T47D (cell line): ENCODE measurements around the gene ANO2.

Source experiments
- DNase-seq, 2 experiments: peaks; one replicate each; pipeline versions ENCODE4 v3.0.0 to v3.0.0-alpha.2; 2011 to 2012; ENCODE audit warnings: low read depth in 1 of 2, low spot score in 1 of 2
- JUND ChIP-seq: IDR thresholded peaks from 2 replicates; pipeline ENCODE4 v1.6.1; 2012; ENCODE audit warnings: low read depth
- in situ Hi-C: cut with HindIII; loops from 2 replicates; pipeline ENCODE4 v1.10.0; 2016; ENCODE audit warnings: low sequenced_read_pairs, low pct_unique_long_range_greater_than_20kb

The ANO2 gene

DNA sequence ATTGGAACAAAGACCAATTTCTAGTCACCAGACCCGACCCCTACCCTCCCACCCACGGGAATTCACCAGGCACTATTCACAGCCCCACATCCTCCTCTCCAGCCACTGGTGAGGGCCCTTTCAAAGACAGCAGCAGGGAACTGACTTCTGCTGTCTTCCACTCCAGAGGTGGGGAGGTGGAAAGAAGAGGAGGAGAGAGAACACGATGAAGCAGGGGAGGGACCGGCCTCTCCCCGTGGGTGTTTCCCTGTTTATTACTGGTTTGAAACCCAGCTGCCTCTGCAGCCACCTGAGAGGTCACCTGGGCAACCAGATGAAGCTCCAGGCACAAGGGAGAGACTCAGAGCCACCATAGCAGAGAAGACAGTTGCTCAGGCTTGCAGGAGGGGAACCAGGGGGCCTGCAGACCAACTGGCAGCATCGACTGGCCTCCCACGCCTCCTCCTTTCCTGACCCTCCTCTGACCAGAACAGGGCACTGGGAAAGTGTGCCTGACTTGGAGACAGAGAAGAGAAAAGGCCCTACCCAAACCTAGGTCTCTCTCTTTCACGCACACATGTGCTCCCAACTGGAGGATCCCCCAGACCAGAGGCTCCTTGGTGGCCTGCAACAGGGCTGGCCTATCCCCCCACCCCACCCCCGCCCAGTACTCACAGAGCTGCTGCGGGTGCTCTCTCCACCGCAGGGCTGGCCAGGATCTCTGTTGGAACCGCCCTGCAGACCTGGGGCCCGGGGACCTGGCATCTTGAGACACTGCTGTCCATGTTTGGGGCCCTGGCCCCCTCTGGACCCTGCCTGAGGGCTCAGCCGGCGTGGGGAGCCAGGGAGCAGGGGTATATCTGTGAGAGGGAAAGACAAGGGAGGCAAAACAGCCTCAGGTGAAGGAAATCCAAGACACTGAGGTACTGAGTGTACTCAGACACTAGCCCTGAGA is 22.8 kb downstream of the ANO2 start:
- DNase-seq: no peak
- TF ChIP-seq JUND: no peak
- in situ Hi-C loops: no loop called here

DNA sequence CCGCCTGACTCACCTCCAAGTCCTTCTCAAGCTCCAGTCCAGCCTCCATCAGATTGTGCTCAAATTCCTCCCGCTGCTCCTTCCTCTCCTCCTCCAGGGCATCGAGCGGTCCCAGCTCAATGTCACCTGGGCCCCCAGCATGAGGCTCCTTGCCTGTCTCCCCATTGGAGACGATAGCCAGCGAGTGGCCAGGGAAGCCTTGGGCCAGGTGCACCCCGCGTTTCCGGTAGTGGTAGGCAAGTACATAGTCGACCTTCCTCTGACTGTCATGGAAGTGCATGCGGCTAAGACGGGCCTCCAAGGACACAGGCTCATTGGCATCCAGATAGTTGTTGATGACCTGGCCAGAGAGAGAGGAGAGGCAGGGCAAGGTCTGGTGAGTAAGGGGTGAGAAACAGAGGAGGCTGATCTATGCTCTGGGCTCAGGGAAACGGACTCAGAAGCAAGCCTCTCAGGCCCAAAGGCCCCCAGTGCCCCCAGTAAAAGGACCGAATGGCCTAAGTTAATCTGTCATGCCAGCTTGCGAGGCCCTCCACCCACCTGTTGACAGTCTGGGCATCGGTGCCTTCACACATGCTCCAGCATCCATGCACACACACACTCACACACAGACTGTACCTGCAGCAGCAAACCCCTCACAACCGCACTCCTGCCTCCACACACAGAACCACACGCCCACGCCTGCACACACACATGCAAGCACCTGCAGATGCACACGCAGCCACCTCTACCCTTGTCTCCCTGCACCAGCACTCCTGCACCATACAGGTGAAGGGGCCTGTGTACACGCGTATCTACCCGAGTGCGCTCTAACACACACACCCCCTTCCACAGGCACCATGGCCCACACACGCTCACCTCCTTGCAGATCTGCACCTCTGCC is 23.8 kb downstream of the ANO2 start:
- no peak for TF ChIP-seq JUND
- in situ Hi-C loops: no loop called here
- DNase-seq: no peak

- TF ChIP-seq JUND: no peak
- DNase-seq: no peak
- in situ Hi-C loops: no loop called here
Observed at GRCh38 chr12:5916785-5917290, 28.2 kb downstream of the ANO2 start.

- in situ Hi-C loops: no loop called here
- no peak for TF ChIP-seq JUND
- no peak for DNase-seq
Observed at GRCh38 chr12:5915511-5915910, 29.5 kb downstream of the ANO2 start.

DNA sequence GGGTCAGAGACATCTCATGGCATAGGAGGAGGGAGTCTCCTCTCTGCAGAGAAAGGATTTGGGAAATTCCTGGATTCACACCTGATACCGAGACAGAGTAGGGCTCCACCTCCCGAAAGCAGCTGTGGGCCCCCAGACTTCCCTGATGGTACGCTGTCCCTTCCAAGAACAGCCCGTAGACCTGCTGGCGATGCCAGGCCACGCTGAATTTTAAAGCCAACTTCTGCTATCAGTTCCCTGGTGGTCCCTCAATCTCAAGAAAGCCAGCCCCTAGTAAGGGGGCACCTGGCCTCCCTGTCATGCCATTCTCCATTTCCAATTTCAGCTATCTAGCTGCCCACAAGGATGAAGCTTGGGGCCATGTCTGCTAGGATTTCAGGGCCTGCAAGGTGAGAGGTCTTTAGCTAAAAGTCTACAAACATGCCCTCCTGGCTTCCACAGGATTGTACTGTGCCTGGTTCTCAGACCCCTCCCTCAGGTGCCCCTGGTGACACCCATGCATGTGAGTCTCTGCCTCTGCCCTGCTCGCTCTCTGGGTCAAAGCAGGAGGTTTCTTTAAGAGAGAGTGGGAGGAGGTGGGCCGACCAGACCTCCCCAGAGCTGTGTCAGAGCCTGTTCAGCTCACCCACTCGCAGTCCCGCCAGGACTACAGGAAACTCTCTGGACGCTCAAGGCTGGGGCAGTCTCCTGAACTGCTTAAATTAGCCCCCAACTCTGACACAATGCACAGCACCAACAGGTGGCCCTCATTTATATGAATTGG is 30.5 kb downstream of the ANO2 start:
- no peak for DNase-seq
- in situ Hi-C loops: no loop called here
- TF ChIP-seq JUND: no peak

DNA sequence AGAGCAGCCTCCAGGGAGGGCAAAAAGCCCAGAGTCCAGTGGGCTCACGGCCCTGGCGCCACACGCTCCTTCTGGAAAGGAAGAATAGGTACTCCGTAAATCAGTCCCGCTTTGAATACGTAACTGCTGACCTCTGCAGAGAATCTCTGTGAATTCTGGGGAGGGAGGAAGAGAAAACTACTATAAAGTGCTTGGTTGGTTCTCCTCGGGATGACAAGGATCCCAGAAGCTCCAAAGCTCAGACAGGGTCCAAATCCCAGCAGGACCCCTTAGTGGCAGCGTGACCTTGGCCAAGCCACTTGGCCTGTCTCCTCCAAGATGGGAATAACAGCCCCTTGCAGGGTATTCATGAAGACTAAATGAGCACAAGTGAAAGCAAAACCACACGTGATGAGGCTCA is 31.7 kb downstream of the ANO2 start:
- no peak for DNase-seq
- in situ Hi-C loops: no loop called here
- no peak for TF ChIP-seq JUND

GRCh38 chr12:5912437-5913334 is 32.4 kb downstream of the ANO2 start:
- TF ChIP-seq JUND: no peak
- peak in 1 of 2 experiments; percentile 10 for DNase-seq
- in situ Hi-C loops: no loop called here

DNA sequence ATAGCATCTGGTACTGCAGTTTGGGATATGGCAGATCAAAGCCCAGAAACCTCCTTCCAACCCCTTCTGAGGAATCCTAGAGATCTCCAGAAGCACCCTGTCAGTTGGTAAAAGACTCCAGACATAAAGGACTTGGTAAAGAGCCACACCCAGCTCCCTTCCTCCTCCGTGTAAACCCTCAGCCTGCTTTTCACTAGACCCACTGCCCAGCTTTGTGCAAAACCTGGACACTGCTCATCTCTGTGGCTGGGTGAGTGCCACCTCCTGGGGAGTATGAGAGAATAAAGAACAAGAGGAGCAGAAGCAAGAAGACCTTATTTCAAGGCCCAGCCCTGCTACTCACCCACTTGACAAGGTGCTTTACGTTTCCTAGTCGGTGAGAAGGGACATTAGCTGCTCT is 33.0 kb downstream of the ANO2 start:
- TF ChIP-seq JUND: no peak
- no peak for DNase-seq
- in situ Hi-C loops: no loop called here

- no peak for DNase-seq
- no peak for TF ChIP-seq JUND
- in situ Hi-C loops: no loop called here
Observed at GRCh38 chr12:5910790-5911548, 34.1 kb downstream of the ANO2 start.

DNA sequence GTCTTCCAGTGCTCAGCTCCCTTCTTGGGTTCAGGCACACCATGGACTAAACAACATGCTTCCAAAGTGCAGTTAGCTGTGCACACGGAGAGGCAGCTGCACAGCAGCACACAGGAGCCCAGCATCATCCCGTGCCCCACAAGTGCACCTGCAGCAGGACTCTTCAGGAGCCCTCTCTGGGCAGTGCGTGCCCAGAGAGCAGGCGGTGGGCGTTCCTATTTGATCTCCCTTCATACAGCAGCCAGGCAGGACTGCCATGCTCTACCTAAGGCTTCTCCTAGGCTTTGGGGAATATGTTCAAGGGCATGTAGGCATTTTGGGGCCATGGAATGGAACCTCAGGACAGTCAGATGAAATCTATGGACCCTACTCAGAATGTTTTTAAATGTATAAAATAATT is 35.5 kb downstream of the ANO2 start:
- no peak for TF ChIP-seq JUND
- in situ Hi-C loops: no loop called here
- no peak for DNase-seq

DNA sequence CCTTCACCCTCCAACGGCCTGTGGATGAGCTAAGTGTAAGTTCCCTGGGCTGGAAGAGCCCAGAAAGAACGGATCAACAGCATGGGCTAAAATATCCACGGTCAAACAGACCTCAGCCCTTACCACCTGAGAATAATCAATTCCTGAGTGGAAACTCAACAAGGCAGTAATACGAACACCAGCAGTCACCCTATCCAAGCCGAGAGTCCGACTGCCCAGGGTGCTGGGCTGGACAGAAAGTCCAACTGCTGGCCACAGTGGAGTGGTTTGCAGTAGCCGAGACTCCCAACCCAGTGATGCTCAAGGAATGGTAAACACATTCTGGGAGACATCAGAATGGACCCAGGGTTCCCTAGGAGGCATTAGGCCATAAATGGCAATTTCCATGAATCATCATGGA is 36.8 kb downstream of the ANO2 start:
- in situ Hi-C loops: no loop called here
- no peak for TF ChIP-seq JUND
- DNase-seq: no peak
